B cell (primary cell): ENCODE results near the gene NINL.

Experiments used
- EZH2 ChIP-seq: IDR thresholded peaks from 2 replicates; pipeline ENCODE4 v1.6.1; 2012; ENCODE audit warnings: borderline replicate concordance, low read depth, mild to moderate bottlenecking, moderate library complexity, low read length; ENCODE audit not compliant: insufficient read depth, poor library complexity, severe bottlenecking
- TF ChIP-seq, protein P1 (sequence below): fragments of 200-600 bp; IDR thresholded peaks from one replicate; pipeline ENCODE4 v1.8.0; 2022; ENCODE audit warnings: antibody characterized with exemption, mild to moderate bottlenecking

DNA sequence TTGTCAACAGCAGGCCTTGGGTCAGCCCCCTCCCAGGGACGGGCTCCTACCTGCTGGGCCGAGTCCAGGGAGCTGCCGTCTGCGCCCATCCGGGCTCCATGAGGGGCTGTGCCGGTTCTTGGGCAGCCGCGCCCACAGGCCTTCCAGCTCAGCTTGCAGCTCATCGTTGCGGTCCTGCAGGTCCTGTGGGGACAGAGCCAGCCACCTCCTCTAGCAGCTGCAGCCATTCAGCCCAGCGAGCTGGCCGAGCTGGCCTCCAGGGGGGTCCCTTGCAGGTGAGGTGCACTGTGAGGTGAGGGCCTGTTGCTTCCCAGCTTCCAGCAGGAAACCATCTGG lies 103.4 kb downstream of the NINL start:
- TF ChIP-seq, protein P1, sequence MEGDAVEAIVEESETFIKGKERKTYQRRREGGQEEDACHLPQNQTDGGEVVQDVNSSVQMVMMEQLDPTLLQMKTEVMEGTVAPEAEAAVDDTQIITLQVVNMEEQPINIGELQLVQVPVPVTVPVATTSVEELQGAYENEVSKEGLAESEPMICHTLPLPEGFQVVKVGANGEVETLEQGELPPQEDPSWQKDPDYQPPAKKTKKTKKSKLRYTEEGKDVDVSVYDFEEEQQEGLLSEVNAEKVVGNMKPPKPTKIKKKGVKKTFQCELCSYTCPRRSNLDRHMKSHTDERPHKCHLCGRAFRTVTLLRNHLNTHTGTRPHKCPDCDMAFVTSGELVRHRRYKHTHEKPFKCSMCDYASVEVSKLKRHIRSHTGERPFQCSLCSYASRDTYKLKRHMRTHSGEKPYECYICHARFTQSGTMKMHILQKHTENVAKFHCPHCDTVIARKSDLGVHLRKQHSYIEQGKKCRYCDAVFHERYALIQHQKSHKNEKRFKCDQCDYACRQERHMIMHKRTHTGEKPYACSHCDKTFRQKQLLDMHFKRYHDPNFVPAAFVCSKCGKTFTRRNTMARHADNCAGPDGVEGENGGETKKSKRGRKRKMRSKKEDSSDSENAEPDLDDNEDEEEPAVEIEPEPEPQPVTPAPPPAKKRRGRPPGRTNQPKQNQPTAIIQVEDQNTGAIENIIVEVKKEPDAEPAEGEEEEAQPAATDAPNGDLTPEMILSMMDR = no peak
- no peak for TF ChIP-seq EZH2
